ENCODE results near the gene TJP1. TPM values are rescaled to one million over a fixed set of nuclear protein-coding genes. Genes with fewer than 3 reads are reported as not detected.

Gene TJP1
- total RNA-seq, 1 experiment from 2014 or later = 44.3 TPM

GRCh38 chr15:29743475-29743874, 78.8 kb downstream of the TJP1 start:
- DNase-seq = no peak
- no peak for TF ChIP-seq CTCF (IDR thresholded peaks at IDR 0.05; ENCODE audit: unreplicated experiment)
- Mint-ChIP-seq H3K4me1 (ENCODE audit: low read depth, unreplicated experiment) (no peaks in the 10 kb centered on the region), H3K36me3 (ENCODE audit: insufficient read depth, unreplicated experiment) (peaks cover 5% of the 10 kb centered on the region), H3K27me3 (ENCODE audit: unreplicated experiment) (no peaks in the 10 kb centered on the region), H3K27ac (ENCODE audit: unreplicated experiment) (no peak overlapping the region), H3K9me3 (ENCODE audit: low read depth, unreplicated experiment) (no peaks in the 10 kb centered on the region), H3K4me3 (ENCODE audit: low read depth, unreplicated experiment) (no peak overlapping the region)
- no TSS peak for BruUV-seq (replicated peaks)
- intact Hi-C loops (cut with micrococcal nuclease; ENCODE audit: unreplicated experiment) = loop anchor here (10.0 kb wide), 1 partner anchor 59 kb away; no protein-coding TSS in a partner anchor
- CTCF ChIA-PET = no interaction called here

GRCh38 chr15:29740692-29741311, 81.5 kb downstream of the TJP1 start:
- TF ChIP-seq CTCF (IDR thresholded peaks at IDR 0.05; ENCODE audit: unreplicated experiment) = no peak
- CTCF ChIA-PET = no interaction called here
- Mint-ChIP-seq H3K4me1 (ENCODE audit: low read depth, unreplicated experiment) (peaks cover 14% of the 10 kb centered on the region), H3K36me3 (ENCODE audit: insufficient read depth, unreplicated experiment) (peaks cover 5% of the 10 kb centered on the region), H3K27ac (ENCODE audit: unreplicated experiment) (no peak overlapping the region), H3K9me3 (ENCODE audit: low read depth, unreplicated experiment) (no peaks in the 10 kb centered on the region), H3K4me3 (ENCODE audit: low read depth, unreplicated experiment) (no peak overlapping the region), H3K27me3 (ENCODE audit: unreplicated experiment) (no peaks in the 10 kb centered on the region)
- intact Hi-C loops (cut with micrococcal nuclease; ENCODE audit: unreplicated experiment) = loop anchor here (10.0 kb wide), 1 partner anchor 56 kb away; no protein-coding TSS in a partner anchor
- no TSS peak for BruUV-seq (replicated peaks)
- DNase-seq = no peak

GRCh38 chr15:29736744-29737020, 85.6 kb downstream of the TJP1 start:
- Mint-ChIP-seq H3K27me3 (ENCODE audit: unreplicated experiment) (no peaks in the 10 kb centered on the region), H3K27ac (ENCODE audit: unreplicated experiment) (peak overlapping the region; percentile 56), H3K4me3 (ENCODE audit: low read depth, unreplicated experiment) (no peak overlapping the region), H3K9me3 (ENCODE audit: low read depth, unreplicated experiment) (no peaks in the 10 kb centered on the region), H3K36me3 (ENCODE audit: insufficient read depth, unreplicated experiment) (peaks cover under 1% of the 10 kb centered on the region), H3K4me1 (ENCODE audit: low read depth, unreplicated experiment) (peaks cover 19% of the 10 kb centered on the region)
- no peak for TF ChIP-seq CTCF (IDR thresholded peaks at IDR 0.05; ENCODE audit: unreplicated experiment)
- DNase-seq = no peak
- BruUV-seq (replicated peaks) = no TSS peak
- CTCF ChIA-PET = no interaction called here
- intact Hi-C loops (cut with micrococcal nuclease; ENCODE audit: unreplicated experiment) = no loop called here

- no peak overlapping the region for H3K4me3 Mint-ChIP-seq (ENCODE audit: low read depth, unreplicated experiment)
- no peaks in the 10 kb centered on the region for H3K27me3 Mint-ChIP-seq (ENCODE audit: unreplicated experiment)
- H3K36me3 Mint-ChIP-seq (ENCODE audit: insufficient read depth, unreplicated experiment) = no peaks in the 10 kb centered on the region
- CTCF ChIA-PET = no interaction called here
- no peaks in the 10 kb centered on the region for H3K9me3 Mint-ChIP-seq (ENCODE audit: low read depth, unreplicated experiment)
- peak overlapping the region; percentile 56 for H3K27ac Mint-ChIP-seq (ENCODE audit: unreplicated experiment)
- no TSS peak for BruUV-seq (replicated peaks)
- TF ChIP-seq CTCF (IDR thresholded peaks at IDR 0.05; ENCODE audit: unreplicated experiment) = no peak
- no peak for DNase-seq
- peaks cover 19% of the 10 kb centered on the region for H3K4me1 Mint-ChIP-seq (ENCODE audit: low read depth, unreplicated experiment)
- intact Hi-C loops (cut with micrococcal nuclease; ENCODE audit: unreplicated experiment) = no loop called here
Observed at GRCh38 chr15:29736012-29736743, 86.1 kb downstream of the TJP1 start.
